ENCODE data around the gene PRSS3. TPM values are rescaled to one million over a fixed set of nuclear protein-coding genes. Genes with fewer than 3 reads are reported as not detected.
"Not testable (repeated sequence)": the region's sequence is repeated elsewhere in the genome, so short reads cannot be mapped to it uniquely, and the experiment has no call there.

PRSS3 gene
- total RNA-seq, 1 donor from 2014 or later, result not detected

DNA sequence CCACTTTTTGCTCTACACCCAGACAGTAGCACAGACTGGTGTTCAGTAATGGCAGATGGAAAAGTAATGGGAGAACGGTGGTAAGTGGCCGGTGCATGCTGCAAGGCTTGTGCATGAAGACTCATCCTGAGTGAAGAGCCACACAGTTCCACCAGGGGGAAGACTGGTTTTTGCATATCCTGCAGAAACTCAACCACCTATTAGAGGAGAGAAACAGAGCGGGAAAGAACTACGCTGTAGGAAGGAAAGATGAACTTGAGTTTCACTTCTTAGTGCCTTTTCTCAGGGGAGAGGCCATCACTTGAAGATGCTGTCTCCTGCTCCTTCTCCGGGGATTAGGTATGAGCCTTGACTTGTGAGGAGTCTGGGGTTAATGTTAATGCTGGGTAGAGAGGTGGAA is 9.4 kb upstream of the PRSS3 start:
- Histone ChIP-seq H3K27ac (no peak overlapping the region), H3K4me1 (no peaks in the 10 kb centered on the region), H3K9me3 (no peaks in the 10 kb centered on the region), H3K4me3 (no peak overlapping the region), H3K36me3 (no peaks in the 10 kb centered on the region), H3K27me3 (no peaks in the 10 kb centered on the region)
- no peak for DNase-seq (ENCODE audit: low spot score in 2 of 2)
- intact Hi-C loops (cut with DNase I), result no loop called here
- TF ChIP-seq, protein P1, sequence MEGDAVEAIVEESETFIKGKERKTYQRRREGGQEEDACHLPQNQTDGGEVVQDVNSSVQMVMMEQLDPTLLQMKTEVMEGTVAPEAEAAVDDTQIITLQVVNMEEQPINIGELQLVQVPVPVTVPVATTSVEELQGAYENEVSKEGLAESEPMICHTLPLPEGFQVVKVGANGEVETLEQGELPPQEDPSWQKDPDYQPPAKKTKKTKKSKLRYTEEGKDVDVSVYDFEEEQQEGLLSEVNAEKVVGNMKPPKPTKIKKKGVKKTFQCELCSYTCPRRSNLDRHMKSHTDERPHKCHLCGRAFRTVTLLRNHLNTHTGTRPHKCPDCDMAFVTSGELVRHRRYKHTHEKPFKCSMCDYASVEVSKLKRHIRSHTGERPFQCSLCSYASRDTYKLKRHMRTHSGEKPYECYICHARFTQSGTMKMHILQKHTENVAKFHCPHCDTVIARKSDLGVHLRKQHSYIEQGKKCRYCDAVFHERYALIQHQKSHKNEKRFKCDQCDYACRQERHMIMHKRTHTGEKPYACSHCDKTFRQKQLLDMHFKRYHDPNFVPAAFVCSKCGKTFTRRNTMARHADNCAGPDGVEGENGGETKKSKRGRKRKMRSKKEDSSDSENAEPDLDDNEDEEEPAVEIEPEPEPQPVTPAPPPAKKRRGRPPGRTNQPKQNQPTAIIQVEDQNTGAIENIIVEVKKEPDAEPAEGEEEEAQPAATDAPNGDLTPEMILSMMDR (IDR thresholded peaks at IDR 0.05), result no peak

DNA sequence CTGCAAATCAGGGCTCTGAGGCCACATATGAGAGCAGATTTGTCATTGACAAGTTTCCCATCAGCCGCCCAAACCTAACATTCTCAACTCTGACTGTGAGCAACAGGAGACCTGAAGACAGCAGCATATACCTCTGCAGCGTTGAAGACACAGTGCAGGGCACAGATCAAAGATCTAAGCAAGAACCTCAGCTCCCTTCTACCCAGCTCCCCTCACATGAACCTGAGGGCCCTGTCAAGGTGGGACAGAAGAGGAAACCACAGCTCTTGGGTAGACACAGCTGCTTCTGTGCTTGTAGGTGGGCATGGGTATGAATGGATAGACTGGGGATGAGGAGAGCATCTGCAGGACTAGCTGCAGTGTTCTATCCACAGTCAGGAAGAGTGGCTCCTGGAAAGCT is 8.7 kb upstream of the PRSS3 start:
- Histone ChIP-seq H3K36me3 (no peaks in the 10 kb centered on the region), H3K27ac (no peak overlapping the region), H3K4me1 (no peaks in the 10 kb centered on the region), H3K27me3 (no peaks in the 10 kb centered on the region), H3K4me3 (no peak overlapping the region), H3K9me3 (no peaks in the 10 kb centered on the region)
- TF ChIP-seq, protein P1 (IDR thresholded peaks at IDR 0.05), result no peak
- no peak for DNase-seq (ENCODE audit: low spot score in 2 of 2)
- intact Hi-C loops (cut with DNase I), result no loop called here

DNA sequence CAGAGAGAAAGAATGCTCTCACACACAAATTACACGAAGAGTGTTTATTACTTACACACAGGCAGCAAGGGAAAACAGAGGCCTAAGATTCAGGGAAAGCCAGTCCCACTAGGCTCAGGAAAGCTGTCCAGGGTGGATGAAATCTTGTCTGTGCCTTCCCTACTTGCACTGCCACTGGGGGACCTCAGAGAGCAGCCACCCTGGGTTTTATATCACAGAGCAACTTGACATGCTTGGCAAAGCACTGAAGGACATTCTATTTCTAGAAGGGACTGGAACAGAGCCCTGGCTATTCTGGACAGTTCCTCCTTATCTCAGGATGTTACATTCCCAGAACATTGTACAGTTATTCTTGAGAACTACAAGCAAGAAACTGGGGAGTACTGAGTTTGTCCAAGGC is 7.5 kb upstream of the PRSS3 start:
- no peaks in the 10 kb centered on the region for H3K9me3 ChIP-seq
- H3K4me3 ChIP-seq, result no peak overlapping the region
- DNase-seq (ENCODE audit: low spot score in 2 of 2), result no peak
- H3K36me3 ChIP-seq, result no peaks in the 10 kb centered on the region
- intact Hi-C loops (cut with DNase I), result no loop called here
- H3K27ac ChIP-seq, result no peak overlapping the region
- H3K27me3 ChIP-seq, result no peaks in the 10 kb centered on the region
- no peaks in the 10 kb centered on the region for H3K4me1 ChIP-seq
- TF ChIP-seq, protein P1 (IDR thresholded peaks at IDR 0.05), result no peak

DNA sequence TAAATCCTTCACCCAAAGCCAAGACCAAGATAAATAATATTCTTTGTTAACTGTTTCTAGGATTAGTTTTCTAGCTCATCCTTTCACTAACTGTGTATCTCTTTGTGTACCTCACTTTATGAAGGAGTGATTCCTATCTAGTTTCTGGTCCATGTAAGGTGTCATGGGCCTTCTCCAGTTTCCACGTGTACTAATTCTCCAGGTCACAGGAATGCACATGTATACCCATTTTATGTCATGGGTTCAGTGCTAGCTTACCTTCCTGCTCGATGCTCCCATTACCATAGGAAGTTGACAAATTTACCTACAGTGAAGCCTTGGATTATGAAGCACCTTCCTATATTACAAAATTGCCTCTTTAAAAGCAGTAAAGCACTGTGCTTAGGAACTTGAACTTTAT is 5.9 kb upstream of the PRSS3 start:
- DNase-seq (ENCODE audit: low spot score in 2 of 2); H3K4me1 ChIP-seq; H3K27me3 ChIP-seq; H3K4me3 ChIP-seq; H3K27ac ChIP-seq; H3K9me3 ChIP-seq; H3K36me3 ChIP-seq; intact Hi-C loops (cut with DNase I): not testable (repeated sequence)

DNA sequence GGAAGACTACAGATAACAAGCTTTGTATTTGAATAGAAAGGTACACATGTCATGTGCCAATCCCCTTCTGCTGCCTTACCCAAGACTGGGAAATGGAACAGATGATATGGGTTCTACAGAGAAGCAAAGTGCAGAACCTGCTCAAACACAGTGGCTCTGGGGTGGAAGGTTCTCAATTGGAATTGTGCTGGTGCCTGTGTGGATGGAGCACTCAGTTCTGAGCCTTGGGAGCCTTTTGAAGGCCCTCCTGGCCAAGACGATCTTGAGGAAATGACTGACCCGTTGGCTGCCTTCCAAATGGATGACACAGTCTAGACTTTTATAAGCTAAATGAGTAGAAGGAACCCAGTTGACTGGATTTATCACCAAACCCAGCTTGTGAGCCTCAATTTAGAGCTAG is 4.2 kb upstream of the PRSS3 start:
- Histone ChIP-seq H3K9me3 (no peaks in the 10 kb centered on the region), H3K4me1 (no peaks in the 10 kb centered on the region), H3K27me3 (no peaks in the 10 kb centered on the region), H3K36me3 (no peaks in the 10 kb centered on the region), H3K4me3 (no peak overlapping the region), H3K27ac (no peak overlapping the region)
- TF ChIP-seq, protein P1 (IDR thresholded peaks at IDR 0.05), result no peak
- DNase-seq (ENCODE audit: low spot score in 2 of 2), result no peak
- intact Hi-C loops (cut with DNase I), result no loop called here

DNA sequence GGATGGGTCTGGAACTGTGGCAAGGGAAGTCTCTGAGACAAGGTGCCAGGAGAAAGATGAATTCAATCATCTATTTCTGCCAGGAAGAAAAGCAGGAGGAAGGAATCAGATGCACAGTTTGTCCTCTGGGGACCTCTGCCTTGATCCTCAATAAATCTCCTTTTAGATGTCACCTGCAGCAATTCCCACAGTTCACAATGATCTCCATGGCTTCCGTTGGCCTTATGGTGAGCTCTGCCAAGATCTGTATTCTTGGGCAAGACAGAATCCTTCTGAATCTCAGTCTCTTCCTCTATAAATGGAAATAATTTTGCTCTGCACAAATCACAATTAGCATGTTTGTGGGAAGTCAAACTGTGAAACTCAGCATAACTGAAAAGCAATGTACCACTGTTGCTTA is 1.9 kb upstream of the PRSS3 start:
- DNase-seq (ENCODE audit: low spot score in 2 of 2); H3K4me1 ChIP-seq; intact Hi-C loops (cut with DNase I); H3K27me3 ChIP-seq; H3K9me3 ChIP-seq; H3K4me3 ChIP-seq; H3K36me3 ChIP-seq; H3K27ac ChIP-seq: not testable (repeated sequence)

DNA sequence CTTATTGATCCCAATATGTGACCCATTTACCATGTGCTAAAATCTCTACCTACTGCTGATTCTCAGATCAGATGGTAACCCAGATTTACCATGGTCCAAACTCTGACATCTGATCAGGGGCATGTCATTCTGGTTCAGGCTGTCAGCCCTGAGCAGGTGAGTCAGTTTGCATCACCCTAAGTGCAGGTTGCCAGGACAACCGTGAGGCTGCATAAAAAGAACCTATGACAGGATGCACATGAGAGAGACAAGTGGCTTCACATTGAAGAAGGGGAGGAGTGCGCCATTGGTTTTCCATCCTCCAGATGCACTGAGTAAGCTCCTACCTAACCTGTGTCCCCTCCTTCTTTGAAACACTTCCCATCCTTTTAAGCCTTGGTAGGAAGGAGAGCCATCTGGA is 801 bp upstream of the PRSS3 start:
- Histone ChIP-seq H3K27ac (no peak overlapping the region), H3K9me3 (no peaks in the 10 kb centered on the region), H3K27me3 (no peaks in the 10 kb centered on the region), H3K36me3 (no peaks in the 10 kb centered on the region), H3K4me1 (no peaks in the 10 kb centered on the region), H3K4me3 (no peak overlapping the region)
- DNase-seq (ENCODE audit: low spot score in 2 of 2), result no peak
- TF ChIP-seq, protein P1 (IDR thresholded peaks at IDR 0.05), result no peak
- intact Hi-C loops (cut with DNase I), result no loop called here
